Measurements from ENCODE around the gene MMRN1. TPM values are rescaled to one million over a fixed set of nuclear protein-coding genes. Genes with fewer than 3 reads are reported as not detected.

MMRN1 gene
- total and polyA plus RNA-seq, 8 donors = 0.56 to 7.1 (median 3.4) TPM

DNA sequence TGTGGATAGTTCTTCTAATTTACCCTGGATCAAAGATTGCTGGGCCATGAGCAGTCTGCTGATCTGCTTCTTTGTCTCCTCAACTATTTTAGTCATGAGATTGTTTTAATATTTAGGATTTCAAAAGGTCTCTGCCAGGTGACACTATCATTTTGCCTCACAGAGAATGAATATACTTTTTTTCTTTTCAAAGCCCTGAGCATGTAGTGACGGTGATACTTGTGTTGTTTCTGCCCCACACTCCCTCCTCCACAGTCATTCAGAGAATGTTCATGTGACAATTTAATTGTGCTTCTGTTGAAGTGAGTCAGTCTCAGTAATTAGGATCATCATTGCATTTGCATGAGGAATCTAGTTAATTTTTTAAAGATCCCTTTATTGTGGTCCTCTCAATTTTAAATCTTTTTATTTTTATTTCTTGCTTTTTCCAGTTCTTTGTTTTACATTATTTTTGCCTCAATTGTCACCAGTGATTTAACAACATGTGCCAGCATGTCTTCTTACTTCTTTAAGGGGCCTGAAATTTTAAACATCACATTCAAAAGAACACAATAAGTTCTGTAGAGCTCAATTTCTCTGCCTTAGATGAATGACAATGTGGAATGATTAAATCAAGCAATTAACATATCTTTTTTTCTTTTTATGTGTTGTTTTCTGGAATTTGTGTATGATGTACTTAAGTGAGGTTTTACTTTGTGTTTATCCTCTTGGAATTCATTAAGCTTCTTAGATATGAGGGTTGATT is 12.3 kb downstream of the MMRN1 start:
- Histone ChIP-seq H3K27ac (no peak overlapping the region), H3K4me3 (no peak overlapping the region), H3K27me3 (no peaks in the 10 kb centered on the region), H3K36me3 (no peaks in the 10 kb centered on the region), H3K4me1 (no peaks in the 10 kb centered on the region), H3K9me3 (no peaks in the 10 kb centered on the region)
- WGBS, 2 donors = 74 to 84% methylated on average over 1 of the region's 1 CpG
- TF ChIP-seq, protein P1, sequence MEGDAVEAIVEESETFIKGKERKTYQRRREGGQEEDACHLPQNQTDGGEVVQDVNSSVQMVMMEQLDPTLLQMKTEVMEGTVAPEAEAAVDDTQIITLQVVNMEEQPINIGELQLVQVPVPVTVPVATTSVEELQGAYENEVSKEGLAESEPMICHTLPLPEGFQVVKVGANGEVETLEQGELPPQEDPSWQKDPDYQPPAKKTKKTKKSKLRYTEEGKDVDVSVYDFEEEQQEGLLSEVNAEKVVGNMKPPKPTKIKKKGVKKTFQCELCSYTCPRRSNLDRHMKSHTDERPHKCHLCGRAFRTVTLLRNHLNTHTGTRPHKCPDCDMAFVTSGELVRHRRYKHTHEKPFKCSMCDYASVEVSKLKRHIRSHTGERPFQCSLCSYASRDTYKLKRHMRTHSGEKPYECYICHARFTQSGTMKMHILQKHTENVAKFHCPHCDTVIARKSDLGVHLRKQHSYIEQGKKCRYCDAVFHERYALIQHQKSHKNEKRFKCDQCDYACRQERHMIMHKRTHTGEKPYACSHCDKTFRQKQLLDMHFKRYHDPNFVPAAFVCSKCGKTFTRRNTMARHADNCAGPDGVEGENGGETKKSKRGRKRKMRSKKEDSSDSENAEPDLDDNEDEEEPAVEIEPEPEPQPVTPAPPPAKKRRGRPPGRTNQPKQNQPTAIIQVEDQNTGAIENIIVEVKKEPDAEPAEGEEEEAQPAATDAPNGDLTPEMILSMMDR (IDR thresholded peaks at IDR 0.05) = no peak
- no peak for ATAC-seq
- no peak for FAIRE-seq
- no peak for DNase-seq
- intact Hi-C loops (cut with DNase I) = no loop called here

DNA sequence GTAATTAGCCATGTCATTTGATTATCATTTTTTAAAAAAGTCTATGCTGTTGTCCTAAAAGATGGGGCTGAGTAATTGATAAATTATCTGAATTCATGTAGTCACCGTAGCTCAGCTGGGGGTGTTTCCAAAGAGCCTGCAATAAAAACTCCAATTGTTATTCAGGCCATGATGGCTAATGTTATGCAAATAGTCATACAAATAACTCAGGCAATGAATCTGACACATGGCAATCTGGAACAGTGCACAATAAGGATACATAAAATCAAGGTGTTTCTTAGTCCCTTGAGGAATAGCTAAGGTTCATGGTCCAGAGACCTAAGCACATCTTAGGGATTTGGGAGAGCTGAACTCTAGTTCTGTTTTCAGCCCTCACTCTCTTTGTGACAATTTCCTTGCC is 15.2 kb downstream of the MMRN1 start:
- Histone ChIP-seq H3K9me3 (no peaks in the 10 kb centered on the region), H3K27ac (no peak overlapping the region), H3K36me3 (no peaks in the 10 kb centered on the region), H3K27me3 (no peaks in the 10 kb centered on the region), H3K4me3 (no peak overlapping the region), H3K4me1 (no peaks in the 10 kb centered on the region)
- DNase-seq (no peak), ATAC-seq (no peak), FAIRE-seq (no peak)
- TF ChIP-seq, protein P1 (IDR thresholded peaks at IDR 0.05) = no peak
- 82 to 95% methylated on average over 1 of the region's 1 CpG for WGBS, 2 donors
- intact Hi-C loops (cut with DNase I) = no loop called here

DNA sequence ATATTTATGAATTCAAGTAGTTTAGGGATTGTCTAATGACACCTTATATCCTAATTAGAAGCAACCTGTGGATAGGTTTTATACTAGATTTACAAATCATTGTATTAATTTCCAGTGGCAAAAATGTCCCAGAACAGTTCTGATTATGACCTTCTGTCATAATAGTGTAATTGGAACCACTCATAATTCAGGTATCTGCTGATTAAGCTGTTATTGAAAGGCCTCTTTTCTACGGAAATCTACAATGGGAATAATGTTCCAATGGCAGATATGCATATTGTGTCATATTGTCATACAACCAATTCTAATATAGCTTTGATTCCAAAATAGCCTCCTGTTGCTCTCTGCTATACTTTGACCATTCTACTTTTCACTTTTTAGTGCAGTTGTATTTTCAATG is 19.0 kb downstream of the MMRN1 start:
- intact Hi-C loops (cut with DNase I) = no loop called here
- H3K27ac ChIP-seq = no peak overlapping the region
- 79% methylated on average over 1 of the region's 1 CpG for WGBS, 2 donors
- H3K36me3 ChIP-seq = no peaks in the 10 kb centered on the region
- TF ChIP-seq, protein P1 (IDR thresholded peaks at IDR 0.05) = no peak
- no peaks in the 10 kb centered on the region for H3K4me1 ChIP-seq
- FAIRE-seq (no peak), ATAC-seq (no peak), DNase-seq (no peak)
- H3K27me3 ChIP-seq = no peaks in the 10 kb centered on the region
- H3K9me3 ChIP-seq = no peaks in the 10 kb centered on the region
- H3K4me3 ChIP-seq = no peak overlapping the region

DNA sequence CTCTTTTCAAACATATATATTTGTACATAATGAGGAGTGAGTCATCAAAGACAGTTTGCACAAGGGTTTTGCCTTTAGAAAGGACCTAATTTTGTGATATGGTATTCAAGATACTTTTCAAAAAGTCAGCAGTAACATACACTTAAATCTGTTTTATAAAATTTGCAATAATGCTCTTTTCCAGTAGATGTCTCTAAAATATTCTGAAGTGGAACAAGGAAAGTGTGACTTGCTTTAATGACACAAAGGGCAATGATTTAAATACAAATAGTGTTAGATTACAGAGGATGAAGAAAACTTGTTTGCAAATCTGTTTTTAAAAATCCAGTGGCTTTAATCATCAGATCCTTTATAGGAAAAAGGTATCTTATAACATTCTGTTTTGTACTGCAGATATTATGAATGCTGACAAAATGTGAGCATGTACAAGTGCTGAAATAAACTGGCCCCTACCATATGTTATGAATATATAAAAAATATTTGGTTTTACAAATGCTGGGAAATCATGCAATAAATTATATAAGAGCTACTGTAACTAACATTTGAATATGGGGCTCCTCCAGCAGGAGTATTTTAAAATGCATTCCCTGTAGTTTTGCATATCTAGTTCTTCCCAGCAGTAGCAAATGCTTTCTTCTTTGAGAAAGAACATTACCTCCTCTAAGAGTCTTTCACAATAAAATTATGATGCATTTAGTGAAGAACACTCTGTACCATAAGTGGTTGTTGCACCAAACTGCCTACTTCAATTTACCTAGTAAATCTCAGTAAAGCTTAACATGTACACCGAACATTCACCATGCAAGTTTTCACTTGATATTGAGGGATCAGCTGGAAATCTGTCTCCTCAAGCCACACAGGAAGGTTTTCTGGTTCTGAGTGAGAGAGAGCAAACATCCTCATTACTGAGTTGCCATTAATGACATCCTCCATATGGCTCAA is 20.2 kb downstream of the MMRN1 start:
- TF ChIP-seq, protein P1 (IDR thresholded peaks at IDR 0.05) = no peak
- no peaks in the 10 kb centered on the region for H3K4me1 ChIP-seq
- no peaks in the 10 kb centered on the region for H3K9me3 ChIP-seq
- H3K36me3 ChIP-seq = no peaks in the 10 kb centered on the region
- ATAC-seq (no peak), DNase-seq (no peak), FAIRE-seq (no peak)
- H3K27me3 ChIP-seq = peaks cover 0 to 5% (median 0%) of the 10 kb centered on the region in 4 donors
- H3K27ac ChIP-seq = no peak overlapping the region
- intact Hi-C loops (cut with DNase I) = no loop called here
- H3K4me3 ChIP-seq = no peak overlapping the region
- 39 to 42% methylated on average over 1 of the region's 1 CpG for WGBS, 2 donors

Measured in pancreas (tissue), 10 donors.